ENCODE measurements around the gene DACT2.
"Not testable (repeated sequence)": the region's sequence is repeated elsewhere in the genome, so short reads cannot be mapped to it uniquely, and the experiment has no call there.

The DACT2 gene

DNA sequence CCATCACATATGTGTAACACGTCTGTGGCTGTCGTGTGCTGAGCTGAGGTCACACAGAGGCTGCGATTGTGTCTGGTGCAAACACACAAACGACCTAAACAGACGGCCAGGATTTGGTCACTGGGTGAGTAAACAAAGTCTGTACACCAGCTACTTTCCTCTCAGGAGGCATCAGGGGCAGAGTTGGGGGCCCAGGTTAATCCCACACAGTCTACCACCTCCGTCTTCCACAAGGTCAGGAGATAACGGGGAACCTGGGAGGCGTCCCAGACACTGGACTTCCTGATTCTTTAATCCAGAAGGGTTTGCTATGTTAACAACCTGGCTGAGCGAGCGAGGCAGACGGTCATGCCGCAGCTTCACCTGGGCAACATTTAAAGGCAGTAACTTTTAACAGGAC, 1.5 kb downstream of the DACT2 start:
- no peak for DNase-seq

DNA sequence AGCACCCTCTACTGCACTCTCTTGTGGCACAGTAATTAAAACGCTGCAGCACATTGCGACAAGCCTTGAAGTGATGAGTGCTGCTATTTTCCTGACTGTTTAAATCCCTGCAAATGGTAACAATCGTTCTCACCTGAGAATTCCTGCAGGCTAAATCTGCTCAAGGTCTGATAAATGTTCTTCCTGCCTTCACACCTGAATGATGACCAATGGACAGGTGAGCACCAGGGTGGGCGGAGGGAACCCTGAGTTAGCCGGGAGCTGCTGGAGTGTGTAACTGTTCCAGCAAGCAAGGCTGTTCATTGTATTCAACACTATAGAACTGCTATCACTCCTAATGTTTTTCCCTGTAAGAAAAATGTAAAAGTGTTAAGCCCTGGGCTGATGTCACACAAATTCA, 4.0 kb downstream of the DACT2 start:
- no peak for DNase-seq

DNA sequence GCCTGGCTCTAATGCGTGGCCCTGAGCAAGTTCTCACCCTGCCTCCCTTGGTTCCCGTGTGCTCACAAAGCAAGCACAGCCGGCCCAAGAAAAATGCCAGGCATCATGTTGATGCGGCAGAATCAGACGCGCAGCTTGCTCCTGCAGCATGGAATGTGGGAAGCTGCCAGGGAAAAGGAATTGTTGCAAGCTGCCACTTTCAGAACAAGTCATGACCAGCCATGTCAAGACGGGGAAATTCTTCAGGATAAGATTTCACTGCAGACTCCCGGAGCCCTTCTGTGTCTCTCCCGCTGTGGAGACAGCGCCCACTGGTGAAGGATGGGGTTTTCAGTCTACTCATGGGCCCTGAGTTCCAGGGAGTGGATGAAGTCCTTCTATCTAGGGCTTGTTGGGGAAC, 4.6 kb downstream of the DACT2 start:
- no peak for DNase-seq

DNA sequence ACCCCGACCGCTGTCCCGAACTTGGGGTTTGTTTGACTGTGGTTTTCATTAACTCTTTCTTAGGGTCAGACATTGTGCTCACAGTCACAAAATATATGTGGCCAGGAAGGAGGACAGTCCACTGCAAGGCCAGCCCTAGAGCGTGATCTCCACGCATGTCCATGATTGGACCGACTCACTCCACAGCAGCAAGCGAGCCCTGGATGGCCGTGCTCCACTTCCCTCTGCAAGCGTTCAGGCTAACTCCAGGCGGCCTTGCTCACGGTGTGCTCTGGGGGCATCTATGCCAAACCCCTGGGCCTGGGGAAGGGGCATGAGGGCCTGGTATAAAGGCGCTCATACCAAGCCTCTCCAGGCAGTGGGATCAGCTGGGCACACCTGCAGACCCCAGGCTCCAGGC, 5.6 kb downstream of the DACT2 start:
- no peak for DNase-seq

DNA sequence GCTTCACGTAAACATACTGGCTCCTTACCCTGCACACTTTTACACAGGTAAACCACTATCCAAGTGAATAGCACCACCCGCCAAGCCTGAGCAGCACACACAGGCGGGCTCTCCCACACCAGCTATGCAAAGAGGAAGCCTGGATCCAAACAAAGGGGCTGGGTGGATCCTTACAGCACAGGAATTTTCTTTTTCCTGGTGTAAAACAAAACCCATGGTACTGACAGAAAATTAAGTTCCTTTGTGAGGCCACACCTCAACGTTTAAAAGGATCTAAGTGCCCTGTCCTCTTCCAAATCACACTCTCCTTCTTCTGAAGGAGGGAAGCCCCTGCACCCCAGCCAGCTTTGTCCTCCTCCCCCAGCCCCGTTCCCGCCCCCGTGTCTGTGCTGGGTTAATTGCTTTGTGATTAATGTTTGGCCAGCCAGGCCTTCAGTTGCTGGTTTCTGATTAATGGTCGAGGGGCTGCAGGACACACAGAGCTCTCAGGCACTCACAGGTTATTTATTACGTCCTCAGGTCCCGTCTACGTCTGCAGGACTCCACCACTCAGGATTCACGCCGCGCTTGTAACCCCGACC, 6.1 kb downstream of the DACT2 start:
- DNase-seq, result no peak

DNA sequence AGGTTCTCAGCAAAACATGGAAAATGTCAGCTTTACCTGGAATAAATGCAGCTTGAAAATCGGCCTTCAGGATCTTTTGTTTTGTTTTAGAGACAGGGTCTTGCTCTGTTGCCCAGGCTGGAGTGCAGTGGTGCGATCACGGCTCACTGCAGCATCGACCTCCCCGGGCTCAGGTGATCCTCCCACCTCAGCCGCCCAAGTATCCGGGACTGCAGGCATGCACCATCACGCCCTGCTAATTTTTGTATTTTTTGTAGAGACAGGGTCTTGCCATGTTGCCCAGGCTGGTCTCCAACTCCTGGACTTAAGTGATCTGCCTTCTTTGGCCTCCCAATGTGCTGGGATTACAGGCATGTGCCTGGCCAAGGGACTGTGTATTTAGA, 7.5 kb downstream of the DACT2 start:
- not testable (repeated sequence) for DNase-seq

DNA sequence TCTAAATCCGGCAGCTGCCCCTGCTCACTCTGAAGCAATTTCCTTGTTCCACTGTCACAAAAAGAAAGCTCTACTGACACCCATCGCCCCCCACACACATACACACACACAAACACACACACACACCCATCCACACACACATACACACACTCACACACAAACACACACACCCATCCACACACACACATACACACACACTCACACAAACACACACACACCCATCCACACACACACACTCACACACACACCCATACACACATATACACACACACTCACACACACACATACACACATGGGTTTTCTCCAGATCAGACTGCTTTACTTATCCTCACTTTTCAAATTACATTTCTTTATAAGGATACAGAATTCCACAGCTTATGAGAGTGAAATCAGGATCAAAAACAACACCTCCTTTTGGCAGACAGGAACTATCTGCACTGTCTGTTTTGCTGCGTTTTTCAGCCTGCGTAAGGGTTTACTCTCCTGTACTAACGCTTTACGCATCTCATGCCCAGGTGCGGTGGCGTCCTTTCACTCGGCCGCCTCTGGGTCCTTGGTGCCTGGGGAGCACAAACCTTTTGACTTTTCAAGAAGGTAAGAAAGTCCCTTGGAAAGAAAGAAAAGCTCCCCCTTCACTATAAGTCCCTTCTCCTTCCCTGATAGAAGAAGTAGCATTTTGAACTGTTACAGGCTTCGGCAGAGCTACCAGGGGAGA, 8.0 kb downstream of the DACT2 start:
- DNase-seq, result no peak

DNA sequence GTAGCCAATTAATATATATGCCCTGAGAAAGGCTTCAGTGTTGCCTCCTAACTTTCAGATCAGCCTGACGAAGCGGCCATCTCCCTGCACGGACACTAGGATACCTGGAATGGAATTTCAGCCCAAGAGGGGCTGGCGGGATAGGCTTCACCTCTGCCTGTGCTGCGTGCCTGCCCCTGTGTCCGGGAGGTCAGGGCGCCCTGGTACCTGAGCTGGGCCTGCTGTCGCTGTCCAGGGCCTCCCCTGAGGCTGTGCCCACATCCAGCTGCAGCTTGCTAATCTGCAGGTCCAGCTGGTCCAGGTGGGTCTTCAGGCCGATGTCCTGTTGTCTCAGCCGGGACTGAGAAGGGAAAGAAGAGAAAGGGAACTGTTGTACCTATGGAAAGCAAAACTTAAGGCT, 8.6 kb downstream of the DACT2 start:
- no peak for DNase-seq

DNA sequence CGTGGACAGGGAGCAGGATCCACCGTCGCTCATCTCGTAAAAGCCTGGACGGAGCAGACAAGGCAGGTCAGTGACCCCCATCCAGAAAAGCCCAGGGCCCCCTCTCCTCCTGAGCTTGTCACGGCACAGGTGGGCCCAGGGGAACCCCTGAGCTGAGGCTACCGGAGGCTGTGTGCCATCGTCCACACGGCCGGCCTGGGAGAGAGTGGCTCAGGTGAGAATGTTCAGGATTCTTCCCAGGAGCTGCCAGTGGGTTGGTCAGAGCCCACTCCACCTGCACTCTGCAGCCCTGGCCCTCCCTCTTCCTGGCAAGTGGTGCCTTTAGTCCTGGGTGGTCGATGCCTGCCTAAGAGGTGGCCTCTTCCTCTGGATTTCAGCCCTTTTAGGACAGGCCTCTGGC, 9.2 kb downstream of the DACT2 start:
- DNase-seq, result no peak

DNA sequence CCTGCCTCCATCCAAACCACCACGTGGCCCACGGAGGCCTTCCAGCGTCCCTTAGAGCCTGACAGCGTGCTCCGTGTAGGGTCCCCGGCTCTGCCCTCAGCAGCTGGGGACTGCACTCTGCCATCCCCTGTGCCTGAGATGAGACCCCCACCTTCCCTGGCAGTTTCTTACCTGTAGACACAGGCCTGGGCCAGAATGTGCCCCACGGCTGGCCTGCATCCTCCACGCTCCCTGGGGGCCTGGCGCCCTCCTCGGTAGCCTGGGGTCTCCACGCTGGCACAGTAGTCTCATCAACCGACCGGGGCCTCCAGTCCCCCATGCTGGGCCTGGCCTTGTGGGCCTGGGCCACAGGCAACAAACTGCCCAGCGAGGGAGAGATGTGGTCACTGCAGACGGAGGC, 9.6 kb downstream of the DACT2 start:
- DNase-seq, result no peak

DNA sequence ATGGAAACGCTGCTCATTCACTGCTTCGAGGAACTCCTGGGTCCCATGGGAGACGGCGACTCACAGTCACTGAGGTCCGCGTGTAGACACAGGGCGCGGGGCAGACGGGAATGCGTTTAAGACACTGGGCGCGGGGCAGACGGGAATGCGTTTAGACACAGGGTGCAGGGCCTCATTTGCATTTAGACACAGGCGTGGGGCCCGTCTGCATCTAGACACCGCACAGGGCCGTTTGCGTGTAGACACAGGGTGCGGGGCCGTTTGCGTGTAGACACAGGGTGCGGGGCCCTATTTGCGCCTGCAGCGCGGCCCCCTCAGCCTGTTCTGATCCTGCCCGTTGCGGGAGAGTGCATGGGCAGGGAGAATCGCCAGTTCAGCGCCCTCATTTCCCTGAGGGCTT, 10.4 kb downstream of the DACT2 start:
- DNase-seq, result no peak

DNA sequence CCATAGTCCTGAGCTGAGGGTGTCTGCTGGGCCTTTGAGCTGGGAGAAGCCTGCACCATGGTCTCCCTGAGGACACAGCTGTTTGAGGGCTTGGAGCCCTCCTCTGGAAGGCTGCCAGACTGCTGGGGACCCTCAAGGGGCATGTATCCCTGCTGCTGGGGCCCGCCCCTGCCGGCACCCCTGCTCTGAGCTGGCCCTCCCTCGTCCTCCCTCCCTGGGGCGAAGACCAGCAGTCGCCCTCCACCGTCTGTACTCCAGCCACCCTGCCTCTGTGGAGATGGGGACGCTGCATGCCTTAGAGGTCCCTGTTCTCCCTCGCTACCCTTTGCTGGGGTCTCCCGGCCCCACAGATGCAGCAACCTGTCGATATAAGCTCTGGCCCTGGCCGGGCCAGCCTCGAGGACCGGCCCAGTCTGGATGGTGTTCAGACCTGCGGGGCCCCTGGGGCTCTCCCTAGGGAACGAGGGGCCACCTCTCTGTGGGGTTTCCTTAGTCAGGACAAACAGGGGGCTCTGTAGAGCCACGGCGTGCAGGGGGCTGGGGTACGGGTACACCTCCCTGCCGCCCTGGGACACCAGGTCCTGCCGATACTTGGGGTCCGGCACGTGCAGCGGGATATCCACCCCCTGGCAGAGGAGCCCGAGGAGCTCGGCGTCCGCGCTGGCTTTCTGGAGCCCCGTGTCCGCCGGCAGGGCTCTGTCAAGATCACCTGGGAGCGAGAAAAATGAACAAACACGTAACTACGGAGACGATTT, 11.0 kb downstream of the DACT2 start:
- no peak for DNase-seq

DNA sequence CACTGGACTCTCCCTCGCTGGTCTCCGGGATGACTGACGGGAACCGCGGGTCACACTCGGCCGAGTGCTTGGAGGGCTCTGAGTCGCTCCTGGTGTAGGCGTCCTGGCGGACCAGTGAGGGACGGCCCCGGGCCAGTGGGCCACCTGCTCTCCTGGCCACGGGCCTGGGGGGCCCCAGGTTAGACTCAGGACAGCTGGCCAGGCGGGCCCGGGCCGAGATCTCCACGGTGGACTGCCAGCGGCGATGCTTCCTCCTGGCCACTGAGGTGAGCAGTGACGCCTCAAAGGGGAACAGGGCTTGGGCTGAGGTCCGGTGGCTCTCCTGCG, 11.9 kb downstream of the DACT2 start:
- DNase-seq, result no peak

DNA sequence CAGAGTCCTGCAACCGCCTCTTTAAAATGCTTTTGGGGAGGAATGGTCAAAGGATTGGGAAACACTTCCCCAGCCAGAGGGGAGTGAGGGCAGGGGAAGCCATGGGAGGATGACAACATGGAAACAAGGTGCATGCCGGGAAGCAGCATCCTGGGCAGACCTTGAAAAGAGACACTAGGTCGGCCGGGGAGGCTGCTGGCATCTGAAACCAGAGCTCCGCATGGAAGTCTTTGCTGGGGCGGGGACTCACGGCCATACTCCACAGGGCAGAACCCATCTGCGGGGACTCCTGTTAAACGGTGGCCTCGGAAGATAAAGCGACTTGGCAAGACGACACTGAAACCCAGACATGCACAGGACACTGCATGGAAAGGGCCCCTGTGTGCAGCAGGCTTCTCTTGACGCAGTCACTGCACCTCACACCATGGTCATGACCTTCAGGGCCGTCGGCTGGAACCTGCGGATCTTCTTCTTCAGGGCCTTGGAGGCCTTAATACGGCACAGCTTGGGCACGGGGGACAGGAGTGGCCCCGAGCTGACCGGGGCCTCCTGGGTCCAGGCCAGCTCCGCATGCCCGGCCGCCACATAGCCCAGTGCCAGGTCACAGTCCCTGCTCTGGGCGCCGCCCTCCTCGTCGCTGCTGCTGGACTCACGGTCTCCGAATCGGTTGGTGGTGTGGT, 12.4 kb downstream of the DACT2 start:
- no peak for DNase-seq

DNA sequence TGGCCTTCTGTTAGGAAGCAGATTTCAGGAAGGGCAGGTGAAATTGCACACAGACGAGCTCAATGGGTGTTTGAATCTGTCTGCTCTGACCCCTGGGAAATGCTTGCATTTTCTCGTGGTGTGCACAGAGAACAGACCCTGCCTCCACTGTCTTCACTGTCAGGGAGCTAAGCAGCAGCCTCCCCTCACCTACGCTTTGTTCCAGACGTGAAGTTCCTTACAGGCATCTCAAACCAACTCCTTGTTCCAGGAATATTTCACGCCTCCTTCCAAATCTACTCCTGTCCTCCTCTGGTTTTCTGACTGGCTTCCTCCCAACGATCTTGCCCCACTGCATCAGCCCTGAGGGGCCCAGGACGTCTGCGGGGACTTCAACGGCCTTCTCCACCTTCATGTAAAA, 13.7 kb downstream of the DACT2 start:
- DNase-seq, result no peak

DNA sequence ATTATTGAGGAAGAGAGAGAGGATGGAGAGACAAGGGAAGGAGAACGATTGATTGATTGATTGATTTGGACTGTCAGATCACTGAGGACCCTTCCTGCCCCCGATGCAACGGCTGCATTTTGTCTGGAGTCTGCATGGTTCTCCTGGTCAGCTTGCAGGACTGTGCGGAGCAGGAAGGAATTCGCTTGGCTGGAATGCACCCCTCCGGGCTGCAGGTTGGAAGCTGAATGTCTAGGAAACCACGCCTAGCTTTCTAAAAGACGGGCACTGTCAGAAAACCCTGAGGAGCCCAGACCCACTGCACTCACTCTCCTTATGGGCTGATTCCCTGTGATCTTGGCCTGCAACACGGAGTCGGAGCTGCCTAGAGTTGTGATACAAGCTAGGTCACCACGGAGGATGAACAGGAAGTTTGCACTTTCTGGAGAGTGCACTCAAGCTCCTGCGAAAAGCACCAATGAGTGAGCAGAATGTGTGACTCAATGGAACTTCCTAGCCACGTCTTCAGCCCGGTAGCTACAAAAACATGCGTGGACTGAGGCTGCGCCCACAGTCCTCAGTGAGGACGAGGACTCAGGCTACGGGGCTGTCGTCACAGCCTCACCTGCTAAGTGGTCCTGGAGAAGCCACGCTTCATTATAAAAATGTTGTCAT, 14.4 kb downstream of the DACT2 start:
- no peak for DNase-seq

DNA sequence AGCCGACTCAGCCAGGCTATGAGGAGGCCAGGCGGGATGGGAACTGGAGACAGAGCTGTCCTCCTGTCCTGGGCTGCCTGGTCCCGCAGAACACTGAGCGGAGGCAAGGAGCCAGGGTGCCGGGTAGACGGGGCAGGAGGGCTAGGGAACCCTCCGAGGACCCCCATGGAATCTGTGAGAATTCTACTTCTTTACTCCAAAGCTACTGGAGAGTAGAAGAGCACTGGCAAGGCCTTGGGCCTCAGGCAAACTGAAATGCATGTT, 14.9 kb downstream of the DACT2 start:
- DNase-seq, result no peak

DNA sequence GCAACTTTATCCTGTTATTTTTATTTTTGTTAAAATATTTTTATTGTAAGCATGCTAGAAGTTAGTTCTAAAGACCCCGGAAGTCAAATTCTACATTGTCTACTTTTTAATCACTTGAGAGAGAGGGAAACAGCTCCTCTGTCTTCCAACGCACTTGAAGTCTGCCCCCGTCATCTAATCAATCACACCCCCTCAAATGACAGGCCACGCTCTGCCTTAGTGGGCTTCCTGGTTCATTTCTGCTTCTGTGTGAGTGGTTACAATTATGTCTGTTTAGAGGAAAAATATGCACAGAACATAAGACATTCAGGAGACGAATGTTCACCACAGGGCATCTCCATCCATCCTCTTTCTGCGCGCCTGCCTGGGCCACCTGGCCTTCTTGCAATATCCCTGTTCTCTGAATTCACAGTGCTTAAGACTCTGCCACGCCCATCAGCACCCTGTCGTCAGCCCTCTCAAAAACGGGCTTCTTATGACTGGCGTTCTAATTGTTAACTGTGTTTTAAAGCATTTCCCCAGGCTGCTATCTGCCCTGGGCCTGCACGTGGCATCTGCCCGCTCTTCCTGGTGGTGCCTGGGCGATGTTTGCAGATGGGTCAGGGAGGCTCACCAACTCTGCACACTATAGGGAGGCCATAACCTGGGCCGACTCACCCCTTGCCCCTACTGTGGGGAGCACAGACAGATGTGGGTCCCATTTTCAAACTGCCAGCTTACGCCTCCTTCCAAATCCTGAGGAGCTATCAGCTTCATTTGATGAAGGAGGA, 15.4 kb downstream of the DACT2 start:
- DNase-seq, result no peak

DNA sequence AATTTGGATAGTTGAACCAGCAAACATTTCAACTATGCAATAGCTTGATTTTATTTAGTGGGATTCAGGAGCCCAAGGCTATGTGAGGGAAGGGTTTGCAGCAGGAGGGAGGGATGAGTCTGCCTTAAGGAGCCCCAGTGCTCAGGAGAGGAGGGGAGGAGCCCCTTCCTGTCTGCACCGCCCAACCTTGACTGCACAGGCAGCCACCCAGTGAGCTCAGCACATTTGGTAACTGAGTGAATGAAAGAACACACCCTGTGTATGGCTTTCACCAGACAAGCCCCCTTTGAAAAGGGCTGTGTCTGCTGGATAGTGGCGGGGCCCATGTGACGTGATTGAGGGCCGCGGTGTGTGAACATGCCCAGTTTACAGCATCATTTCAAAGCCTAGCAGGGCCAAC, 17.0 kb downstream of the DACT2 start:
- DNase-seq, result no peak

DNA sequence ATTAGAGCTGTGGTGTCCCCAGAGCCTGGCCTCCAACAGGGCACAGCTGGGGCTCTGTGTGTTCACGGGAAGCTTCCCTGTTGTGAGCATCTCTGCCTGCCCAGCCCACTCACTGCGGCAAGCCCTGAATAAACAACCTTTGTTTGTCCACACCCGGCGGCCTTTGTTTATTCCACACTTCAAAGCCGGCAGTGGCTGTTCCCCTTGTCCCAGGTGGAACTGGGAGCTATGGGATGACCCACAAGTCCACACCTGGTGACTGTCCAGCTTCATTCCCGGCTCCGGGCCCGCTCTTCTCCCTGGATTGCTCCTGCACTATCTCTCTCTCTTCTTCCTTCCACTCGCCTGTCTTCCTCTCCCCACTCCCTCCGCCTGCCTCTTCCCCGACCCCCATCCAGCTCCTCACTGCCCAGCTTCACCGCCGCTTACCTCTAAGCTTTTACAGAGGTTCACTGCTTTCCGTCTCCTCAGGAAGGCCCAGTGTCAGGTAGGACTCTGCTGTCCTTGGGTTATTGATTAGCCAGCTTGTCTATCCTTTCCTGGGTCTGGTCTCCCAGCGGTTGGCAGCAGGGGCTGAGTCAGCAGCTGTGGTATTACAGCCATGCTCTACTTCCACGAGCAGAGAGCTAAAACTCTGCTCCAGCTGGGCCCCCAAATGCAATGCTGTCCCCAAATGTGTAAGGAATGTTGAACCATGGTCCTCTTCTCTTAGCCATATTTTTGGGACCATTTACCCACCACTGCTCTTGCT, 17.8 kb downstream of the DACT2 start:
- DNase-seq, result no peak

DNA sequence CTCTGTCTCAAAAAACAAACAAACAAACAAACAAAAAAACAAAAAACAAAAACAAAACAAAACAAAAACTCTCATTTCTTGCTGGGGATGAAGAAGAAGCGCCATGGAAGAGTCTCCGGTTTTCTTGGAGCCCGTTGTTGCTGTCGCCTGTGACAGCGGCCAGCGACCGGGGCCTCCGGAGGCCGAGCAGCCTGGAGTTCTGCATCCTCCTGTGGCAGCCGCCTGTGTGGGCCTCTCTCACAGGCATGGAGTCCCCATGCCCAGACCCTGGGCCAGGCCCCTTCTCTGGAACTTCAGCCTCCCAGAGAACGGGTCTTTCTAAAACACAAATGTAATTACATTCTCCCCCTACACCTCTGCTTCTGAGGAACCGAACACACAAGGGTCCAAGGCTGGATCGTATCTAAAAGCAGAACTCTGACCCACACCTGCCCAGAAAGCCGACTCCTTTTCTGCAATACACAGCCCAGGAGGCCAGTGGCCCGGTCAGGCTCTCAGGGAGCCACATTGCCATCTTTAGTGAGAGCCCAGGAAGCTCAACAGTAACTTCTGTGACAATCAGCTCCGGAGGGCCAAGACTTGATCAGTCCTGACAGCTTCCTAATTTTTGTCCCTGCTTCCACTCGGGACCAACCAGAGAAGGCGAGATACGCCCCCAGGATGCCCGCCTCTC, 18.5 kb downstream of the DACT2 start:
- no peak for DNase-seq
